OCI-LY1 (cell line): ENCODE measurements around the gene SART3.

Source experiments
- CTCF ChIP-seq: fragments of 200-600 bp; sonication (generic), shearing (Covaris generic); IDR thresholded peaks from 2 replicates; pipeline ENCODE4 v1.5.1; 2017; ENCODE audit warnings: mild to moderate bottlenecking, antibody characterized with exemption, low read length, moderate library complexity, mixed read lengths
- EZH2 ChIP-seq: fragments of 200-600 bp; sonication (generic), shearing (Covaris generic); IDR thresholded peaks from 2 replicates; pipeline ENCODE4 v1.8.0; 2017; ENCODE audit warnings: borderline replicate concordance, mixed run types, mild to moderate bottlenecking, antibody characterized with exemption, low read length, moderate library complexity, mixed read lengths

GRCh38 chr12:108568338-108569154 lies 7.6 kb upstream of the SART3 start:
- TF ChIP-seq EZH2: no peak
- TF ChIP-seq CTCF: no peak
